Stimulated activated CD8-positive, alpha-beta memory T cell treated with anti-CD3 and anti-CD28 coated beads, Interleukin-15, amount 100 ng/mL, for 4 hours (primary cell): ENCODE results near the gene HNRNPL.
"Not testable (repeated sequence)": the region's sequence is repeated elsewhere in the genome, so short reads cannot be mapped to it uniquely, and the experiment has no call there.

Source experiments
- DNase-seq, 2 donors: peaks; one replicate each; pipeline ENCODE4 v3.0.0-alpha.2; 2020; ENCODE audit warnings: low read depth in 2 of 2

HNRNPL gene

DNA sequence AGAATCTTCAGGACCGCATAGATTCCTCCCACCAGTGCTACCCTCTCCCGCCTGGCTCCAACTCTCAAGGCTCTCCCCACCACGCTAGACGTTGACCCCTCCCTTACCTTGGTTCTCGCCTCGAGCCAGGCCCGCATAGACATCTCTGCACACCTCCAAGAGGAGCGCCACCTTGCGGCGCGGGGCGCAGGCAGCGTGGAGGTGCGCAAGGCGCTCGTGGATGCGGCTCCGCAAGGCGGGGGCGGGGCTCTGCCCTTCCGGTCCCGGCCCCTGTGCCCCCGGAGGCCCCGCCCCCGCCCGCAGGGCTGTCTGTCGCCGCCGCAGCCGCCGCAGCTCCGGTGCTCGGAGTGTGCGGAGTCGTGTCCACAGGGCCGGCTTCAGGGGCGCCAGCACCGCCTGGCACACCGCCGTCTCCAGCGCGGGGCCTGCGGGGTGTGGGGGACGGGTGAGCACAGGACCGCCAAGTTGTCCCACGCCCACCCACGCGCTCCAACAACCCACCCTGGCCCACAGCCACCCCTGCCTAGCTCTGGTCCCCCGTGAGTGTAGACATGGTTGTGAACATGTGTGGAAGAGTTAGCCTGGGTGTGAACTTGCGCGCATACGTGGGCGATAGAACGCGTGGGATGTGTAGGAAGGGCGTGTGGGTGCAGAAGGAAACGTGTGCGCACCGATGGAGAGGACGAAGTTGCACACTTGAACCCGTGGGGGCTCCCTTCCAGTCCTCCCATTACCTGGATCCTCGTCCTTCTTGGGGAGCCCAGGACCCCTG is 20.2 kb upstream of the HNRNPL start:
- peak; percentile 87 for DNase-seq

DNA sequence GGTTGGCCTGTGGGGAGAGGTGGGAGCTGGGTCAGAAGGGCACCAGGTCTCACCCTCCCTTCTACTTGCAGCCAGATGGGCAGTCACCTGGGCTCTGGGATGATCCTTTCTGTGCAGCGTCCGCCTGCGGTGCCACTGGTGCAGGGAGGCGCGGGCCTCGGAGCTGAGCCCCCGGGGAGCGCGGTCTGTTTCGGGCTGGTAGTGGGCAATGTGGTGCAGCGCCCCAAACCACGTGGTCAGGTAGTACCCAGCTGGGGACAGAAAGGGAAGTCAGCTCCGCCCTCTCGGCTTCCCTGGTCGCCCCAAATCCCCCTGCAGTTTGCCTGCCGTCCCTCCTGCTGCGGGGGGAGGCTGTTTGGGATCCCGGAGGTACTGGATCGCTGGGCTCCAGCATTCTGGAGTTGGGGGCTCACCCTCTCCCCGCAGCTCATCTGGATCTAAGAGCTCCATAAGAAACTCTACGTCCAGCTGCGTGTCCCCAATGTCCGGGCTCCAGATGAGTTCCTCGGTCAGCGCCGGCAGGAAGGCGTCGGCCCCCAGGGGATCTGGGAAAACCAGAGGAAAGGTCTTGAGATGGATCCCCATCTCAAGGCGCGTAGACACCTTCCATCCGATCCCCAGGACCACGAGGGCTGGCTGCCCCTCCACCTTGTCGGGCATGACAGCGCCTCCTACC is 19.5 kb upstream of the HNRNPL start:
- no peak for DNase-seq

DNA sequence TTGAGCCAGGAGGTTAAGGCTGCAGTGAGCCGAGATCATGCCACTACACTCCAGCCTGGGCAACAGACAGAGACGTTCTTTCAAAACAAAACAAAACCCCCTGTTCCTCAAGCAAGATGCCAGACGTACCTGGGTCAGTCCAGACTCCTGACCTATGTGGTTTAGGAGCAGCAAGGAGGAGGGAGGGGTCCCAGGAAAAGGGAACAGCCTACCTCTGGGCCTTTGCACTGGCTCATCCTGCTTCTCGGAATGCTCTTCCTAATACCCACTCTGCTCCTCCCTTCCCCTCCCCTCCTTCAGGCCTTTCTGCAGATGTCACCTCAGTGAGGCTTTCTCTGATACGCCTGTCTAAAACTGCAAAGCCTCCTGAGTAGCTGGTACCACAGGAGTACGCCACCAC is 18.8 kb upstream of the HNRNPL start:
- no peak for DNase-seq

DNA sequence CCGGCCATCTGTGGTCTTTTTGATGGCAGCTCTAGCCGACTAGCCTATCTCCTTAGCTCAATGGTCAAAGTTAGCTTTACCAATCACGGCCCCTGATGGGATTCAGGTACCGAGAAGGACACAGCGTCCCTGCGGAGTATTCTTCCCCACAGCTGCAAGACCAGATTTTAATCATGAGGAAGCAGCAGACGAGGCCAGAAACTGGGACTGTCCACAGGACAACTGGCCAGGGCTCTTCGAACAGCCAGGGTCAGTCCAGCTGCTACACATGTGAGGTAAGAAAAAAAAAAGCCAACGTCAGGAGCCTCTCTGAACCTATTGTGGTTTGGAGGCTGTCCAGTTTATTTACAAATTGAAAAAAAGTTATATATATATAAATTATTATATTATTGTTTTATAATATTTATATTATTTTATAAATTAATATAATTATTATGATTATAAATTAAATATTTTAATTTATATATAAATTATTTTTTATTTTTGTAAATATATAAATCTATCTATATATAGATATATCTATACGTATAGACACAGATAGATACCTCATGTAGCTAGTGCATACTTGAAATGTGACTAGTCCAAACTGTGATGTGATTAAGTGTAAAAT is 17.5 kb upstream of the HNRNPL start:
- DNase-seq = no peak

DNA sequence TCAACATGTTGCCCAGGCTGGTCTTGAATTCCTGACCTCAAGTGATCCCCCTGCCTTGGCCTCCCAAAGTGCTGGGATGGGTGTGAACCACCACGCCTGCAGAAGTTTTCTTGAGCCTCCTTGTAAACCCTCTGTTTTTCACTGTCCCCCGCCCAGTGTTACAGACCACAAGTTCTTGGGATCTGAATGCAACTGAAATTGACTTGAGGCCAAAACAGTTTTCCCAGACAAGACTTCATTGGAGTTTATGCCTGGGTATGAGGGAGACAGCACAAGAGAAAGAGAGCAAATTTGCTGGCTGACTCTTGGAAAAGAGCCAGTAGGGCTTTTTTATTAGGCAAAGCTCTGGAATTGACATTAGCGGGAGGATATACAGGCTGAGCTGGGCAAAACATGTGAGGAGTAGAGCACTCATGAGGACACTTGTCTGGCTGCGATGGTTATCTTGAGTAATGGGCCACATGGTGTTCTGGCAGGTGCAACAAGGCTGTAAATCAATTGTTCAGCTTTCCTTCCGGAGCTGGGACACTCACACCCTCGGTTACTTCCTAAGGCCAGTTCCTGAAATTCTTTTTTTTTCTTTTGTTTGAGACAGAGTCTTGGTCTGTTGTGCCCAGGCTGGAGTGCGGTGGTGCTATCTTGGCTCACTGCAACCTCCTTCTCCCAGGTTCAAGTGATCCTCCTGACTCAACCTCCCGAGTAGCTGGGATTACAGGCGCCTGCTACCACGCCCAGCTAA is 12.7 kb upstream of the HNRNPL start:
- DNase-seq = no peak

DNA sequence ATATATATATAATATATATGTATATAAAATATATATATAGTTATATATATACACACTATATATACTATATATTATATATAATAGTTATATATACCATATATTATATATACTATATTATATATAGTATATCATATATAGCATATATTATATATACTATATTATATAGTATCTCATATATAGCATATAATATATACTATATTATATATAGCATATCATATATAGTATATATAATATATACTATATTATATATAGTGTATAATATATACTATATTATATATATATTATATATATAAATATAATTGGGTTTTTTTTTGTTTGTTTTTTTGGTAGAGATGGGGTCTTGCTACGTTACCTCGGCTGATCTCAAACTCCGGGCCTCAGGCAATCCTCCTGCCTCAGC is 11.6 kb upstream of the HNRNPL start:
- DNase-seq = no peak

DNA sequence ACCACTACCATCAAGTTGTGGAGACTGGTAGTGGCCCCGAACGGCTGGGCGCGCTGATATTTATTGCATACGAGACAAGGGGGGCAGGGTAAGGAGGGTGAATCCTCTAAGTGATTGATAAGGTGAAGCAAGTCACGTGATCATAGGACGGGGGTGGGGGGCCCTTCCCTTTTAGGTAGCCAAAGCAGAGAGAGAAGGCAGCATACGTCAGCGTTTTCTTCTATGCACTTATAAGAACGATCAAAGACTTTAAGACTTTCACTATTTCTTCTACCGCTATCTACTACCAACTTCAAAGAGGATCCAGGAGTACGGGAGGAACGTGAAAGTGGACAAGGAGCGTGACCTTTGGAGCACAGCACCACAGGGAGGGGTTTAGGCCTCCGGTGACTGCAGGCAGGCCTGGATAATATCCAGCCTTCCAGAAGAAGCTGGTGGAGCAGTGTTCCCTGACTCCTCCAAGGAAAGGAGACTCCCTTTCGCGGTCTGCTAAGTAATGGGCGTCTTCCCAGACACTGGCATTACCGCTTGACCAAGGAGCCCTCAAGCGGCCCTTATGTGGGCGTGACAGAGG is 9.9 kb upstream of the HNRNPL start:
- DNase-seq = not testable (repeated sequence)

DNA sequence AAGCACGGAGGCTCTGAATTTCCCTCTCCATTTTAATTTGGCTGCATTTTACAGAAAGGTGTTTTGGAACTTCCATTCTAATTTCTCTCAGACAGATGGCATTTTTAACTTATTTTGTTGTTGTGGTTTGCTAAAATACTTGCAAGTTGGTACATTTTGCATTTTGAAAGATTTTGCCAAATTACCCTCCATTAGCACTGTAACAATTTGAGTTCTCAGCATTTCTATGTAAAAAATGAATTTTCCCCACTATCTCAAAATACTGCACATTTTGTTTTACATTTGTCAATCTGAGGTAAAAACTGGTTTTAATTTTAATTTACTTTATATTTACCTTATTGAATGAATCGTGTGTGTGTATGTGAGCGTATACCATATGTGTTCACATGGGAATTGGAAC is 7.0 kb upstream of the HNRNPL start:
- no peak for DNase-seq

DNA sequence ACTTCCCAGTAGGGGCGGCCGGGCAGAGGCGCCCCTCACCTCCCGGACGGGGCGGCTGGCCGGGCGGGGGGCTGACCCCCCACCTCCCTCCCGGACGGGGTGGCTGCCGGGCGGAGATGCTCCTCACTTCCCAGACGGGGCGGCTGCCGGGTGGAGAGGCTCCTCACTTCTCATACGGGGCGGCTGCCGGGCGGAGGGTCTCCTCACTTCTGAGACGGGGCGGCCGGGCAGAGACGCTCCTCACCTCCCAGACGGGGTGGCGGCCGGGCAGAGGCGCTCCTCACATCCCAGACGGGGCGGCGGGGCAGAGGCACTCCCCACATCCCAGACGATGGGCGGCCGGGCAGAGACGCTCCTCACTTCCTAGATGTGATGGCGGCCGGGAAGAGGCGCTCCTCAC is 6.0 kb upstream of the HNRNPL start:
- DNase-seq = not testable (repeated sequence)

DNA sequence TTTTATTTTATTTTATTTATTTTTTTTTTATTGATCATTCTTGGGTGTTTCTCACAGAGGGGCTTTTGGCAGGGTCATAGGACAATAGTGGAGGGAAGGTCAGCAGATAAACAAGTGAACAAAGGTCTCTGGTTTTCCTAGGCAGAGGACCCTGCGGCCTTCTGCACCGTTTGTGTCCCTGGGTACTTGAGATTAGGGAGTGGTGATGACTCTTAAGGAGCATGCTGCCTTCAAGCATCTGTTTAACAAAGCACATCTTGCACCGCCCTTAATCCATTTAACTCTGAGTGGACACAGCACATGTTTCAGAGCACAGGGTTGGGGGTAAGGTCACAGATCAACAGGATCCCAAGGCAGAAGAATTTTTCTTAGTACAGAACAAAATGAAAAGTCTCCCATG is 5.2 kb upstream of the HNRNPL start:
- not testable (repeated sequence) for DNase-seq

DNA sequence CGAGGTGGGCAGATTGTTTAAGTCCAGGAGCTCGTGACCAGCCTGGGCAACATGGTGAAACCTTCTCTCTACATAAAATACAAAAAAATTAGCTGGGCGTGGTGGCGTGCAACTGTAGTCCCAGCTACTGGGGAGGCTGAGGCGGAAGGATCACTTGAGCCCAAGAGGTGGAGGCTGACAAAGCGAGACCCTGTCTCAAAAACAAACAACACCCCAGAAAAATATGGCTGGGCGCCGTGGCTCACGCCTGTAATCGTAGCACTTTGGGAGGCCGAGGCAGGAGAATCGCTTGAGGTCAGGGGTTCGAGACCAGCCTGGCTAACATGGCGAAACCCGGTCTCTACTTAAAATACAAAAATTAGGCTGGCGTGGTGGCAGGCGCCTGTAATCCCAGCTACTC is 3.4 kb upstream of the HNRNPL start:
- no peak for DNase-seq

DNA sequence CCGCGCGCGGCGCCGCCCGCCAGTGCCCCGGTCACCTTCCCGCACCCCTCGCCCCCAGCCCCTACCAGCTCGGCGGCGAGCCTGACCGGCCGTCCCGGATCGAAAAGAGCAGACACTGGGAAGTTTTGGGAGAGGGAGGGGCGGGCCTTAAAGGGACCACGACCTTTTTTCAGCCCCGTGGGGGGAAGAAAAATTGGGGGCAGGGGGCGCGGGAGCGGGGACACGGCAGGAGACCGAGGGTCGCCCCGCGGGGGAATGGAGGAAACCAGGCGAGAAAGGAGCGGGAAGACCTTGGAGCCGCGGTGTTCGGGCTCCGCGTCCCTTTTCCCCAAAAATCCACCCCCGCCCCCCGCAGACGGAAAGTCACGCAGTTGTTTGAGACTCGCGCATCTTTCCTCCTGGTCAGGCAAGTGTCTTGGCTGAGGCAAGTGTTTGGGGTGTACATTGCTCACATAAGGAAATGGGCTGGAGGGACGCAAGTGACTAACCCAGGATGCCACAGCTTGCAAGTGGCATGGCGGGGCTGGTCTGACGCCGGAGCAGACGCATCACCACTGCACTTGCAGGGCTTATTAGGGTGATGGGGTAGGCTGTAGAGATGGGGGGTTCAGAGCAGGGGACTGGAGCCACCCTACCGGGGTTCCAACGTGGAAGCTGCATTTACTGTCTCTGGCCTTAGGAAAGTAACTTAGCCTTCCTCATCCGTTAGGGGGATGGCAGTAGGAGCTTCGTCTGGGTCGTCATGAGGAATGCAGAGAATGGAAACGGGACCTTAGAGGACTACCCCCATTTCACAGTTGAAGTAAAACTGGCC is 2.7 kb upstream of the HNRNPL start:
- DNase-seq = peak in 1 of 2 donors; percentile 40

DNA sequence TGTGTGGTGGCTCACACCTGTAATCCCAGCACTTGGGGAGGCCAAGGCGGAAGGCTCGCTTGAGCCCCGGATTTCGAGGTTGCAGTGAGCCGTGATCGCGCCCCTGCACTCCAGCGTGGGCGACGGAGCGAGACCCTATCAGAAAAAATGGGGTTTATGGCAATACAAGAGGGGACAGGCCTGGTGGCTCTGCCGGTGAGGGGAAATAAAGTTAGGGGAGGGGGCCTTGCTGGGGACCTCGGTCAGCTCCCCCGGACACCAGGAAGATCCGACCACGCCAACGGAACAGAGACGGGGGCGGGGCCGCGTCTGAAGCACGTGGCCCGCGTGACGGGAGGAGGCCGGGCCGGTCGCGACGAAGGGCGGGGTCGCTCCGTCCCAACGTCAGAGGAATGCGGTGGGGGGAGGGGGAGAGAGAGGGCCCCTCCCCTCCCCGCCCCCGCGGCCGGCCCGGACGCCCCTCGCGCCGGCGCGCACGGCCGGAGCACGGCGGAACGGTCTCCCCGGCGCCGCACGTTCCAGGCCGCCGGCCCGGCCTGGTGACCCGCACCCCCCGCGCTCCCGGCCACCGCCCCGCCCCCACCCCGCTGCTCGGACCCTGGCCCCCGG is 1.9 kb upstream of the HNRNPL start:
- DNase-seq = peak; percentile 75 to 81

DNA sequence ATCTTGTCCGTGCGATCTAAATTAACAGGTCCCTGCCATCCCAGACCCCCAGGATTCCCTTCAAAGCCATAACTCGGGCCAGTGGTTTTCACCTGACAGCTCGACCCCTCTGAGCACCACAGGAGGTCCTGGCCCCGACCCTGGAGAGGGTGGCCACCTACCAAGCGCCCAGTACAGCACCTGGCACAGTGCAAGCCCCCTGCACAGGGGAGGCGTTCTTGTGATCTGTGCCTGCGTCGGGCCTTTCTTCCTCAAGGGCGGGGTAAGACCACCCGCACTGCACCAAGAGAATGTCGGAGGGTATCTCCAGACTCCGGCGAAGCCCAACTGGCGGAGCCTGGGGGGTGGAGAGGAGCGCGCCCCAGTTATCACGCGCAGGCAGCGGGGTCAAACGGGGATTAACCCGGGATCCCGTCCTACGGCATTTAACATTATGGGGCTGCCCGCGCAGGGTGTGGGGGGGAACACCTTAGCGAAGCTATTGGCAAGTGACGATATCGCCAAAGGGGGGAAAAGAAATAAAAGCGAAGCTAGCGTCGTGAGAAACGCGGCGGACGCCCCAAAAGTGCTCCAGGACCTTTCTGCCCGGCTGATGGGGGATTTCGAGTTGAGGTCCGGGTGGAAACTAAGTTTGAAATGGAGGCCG is 1.3 kb upstream of the HNRNPL start:
- no peak for DNase-seq

DNA sequence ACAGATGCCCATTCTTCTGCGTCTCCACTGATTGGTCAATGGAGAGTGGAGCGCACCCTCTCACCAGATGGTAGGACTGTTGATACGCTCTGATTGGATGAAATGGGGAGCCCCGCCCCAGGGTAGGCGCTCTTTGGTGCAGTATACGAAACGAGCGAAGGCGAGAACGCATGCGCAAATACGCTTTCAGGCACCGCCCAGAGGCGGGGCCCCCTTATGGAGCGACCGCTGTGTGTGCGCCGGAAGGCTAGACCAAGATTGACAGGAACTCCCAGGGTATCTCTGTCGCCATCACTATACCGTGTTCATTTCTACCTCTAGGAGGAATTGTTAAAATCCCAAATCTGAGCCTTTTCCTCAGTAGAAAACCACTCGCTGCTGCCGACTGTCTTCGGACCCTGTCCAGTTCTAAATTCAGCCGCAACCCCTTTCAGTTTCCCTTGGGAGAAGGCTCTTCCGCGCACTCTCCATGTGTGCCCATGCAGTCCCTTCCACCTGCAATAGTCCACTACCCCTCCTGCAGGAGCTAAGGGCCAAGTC is 720 bp upstream of the HNRNPL start:
- DNase-seq = peak in 1 of 2 donors; percentile 97

DNA sequence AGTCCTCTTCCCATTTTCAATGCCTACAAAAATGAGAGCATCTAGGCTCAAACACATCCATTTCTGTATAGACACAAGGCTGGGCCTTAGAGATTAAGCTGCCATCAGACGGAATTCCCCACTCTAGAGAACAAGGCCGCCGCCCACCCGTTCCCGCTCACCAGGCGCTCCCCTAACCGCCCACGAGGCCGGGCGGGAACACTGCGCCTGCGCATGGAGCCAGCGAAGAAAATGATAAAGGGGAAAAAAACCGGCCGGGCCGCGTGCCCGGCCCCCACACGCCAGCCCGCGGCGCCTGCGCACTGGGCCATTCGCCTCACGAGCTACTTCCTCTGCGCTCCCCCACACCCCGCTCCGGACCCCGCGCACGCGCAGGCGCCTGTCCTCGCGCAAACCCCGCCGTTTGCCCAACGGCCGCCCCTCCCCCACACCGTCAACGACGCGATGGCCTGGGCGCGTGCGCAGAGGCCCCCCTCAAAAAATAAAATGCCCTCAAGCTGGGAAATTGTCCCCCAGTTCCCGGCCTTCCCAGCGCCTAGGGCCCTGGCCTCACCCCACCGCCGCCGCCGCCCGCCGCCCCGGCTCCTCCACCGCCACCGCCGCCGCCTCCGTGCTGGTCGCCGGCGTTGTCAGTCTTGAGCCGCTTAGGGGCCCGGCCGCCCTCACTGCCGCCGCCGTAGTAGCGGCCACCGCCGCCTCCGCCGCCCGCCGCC is 483 bp downstream of the HNRNPL start:
- peak; percentile 97 to 99 for DNase-seq

DNA sequence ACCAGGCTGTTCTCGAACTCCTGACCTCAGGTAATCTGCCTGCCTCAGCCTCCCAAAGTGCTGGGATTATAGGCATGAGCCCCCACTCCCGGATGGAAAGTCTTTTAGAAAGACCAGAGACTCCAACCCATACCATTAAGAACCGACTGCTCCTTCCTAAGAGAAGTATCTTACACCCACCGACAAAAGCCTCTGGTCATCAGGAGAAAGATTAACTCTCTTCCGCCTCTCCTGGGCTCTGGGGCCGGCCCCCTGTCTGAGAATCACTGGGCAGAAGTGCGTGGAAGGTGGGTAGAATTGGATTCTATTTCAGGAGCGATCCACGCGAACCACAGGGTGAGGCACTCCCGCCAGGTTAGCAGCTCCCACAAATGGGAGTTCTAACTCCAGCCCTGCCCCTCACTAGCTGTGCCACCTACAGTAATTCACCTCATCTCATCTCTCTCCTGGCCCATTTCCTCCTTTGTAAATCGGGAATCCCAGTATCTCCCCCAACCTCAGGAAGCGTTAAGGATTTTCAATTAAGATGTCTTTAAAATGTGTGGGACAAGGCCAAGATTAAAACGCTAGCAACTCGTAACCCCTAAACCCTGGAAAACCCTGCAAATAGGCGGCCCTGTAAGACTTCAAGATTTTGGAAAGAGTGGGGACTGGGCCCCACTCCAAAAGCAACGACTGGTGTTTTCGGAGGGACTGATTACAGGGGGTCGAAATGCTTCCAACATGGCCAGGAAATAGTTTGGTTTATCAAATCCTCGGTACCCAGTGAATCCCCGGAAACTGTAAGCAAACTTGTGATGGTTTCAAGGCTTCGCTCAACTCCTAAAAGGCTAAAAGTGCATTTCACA is 1.3 kb downstream of the HNRNPL start:
- DNase-seq = no peak

DNA sequence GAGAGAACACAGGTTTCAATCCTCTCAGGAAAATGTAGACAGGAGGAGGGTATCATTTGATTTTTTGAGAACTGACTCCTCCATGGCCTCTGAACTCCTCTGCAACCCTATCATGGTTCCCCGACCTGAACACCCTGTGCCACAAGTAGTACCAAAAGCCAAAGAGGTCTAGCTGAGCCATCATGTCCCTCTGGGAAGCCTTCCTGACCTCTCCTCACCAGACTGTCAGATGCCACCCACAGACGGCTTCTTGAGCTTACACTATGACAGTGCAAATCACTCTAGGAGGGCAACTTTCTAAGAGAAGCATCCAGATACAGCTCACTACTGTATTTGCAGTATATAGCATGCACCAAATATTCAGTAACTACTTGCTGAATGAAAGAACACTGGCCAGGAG is 3.7 kb downstream of the HNRNPL start:
- DNase-seq = no peak
